Subcutaneous adipose tissue (tissue), 4 donors: ENCODE measurements around the gene SPAG4. TPM values are rescaled to one million over a fixed set of nuclear protein-coding genes. Genes with fewer than 3 reads are reported as not detected.

Experiments
- CTCF ChIP-seq: fragments of 450-650 bp; IDR thresholded peaks from one replicate; pipeline ENCODE4 v1.5.1; 2016; ENCODE audit warnings: low read depth, mild to moderate bottlenecking, control low read depth, antibody characterized with exemption, moderate library complexity
- total RNA-seq, 4 donors: library from RNA; depleted of rRNA; stranded (reverse); fragments of >200 nt; gene quantifications; one replicate each; pipeline ENCODE4 v1.1.0, GENCODE V29; 2016

The SPAG4 gene
- total RNA-seq, 4 donors from 2014 or later = 1.7 to 3.3 (median 2.4) TPM; not detected in 1

GRCh38 chr20:35651958-35652357 is 36.3 kb downstream of the SPAG4 start:
- no peak for TF ChIP-seq CTCF

DNA sequence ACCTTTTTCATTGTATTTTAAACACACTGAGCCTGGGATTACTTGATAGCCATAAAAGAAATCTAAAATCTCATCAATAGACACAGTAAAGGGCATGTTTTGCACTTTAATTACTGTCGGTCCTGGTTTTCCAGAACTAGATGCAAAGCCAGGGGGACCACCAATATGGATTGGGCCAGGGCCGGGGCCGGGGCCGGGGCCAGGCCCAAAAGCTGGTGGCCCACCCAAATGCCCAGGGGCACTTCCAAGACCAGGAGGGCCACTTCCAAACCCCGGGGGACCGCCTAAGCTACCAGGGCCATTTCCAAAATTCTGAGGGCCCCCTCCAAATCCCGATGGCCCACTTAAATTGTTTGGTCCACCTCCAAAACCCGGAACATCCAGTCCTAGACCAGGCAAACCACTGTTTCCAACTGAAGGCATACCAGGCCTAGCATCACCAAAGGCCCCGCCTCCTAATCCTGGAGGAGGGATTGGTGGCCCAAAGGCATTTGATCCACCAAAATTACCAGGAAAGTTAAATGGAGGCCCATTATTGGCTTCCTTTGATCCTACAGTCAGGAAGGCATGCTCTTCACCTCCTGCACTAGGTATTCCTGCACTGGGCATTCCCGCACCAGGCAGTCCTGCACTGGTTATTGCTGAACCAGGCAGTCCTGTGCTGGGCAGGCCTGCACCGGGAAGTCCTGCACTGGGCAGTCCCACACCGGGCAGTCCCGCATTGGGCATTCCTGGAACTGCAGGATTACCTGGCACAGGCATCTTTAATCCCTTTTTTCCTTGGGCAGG is 37.2 kb downstream of the SPAG4 start:
- no peak for TF ChIP-seq CTCF

- TF ChIP-seq CTCF = no peak
Observed at GRCh38 chr20:35653430-35653734, 37.8 kb downstream of the SPAG4 start.

GRCh38 chr20:35653893-35654292 is 38.3 kb downstream of the SPAG4 start:
- TF ChIP-seq CTCF = no peak

- TF ChIP-seq CTCF = no peak
Observed at GRCh38 chr20:35654415-35654814, 38.8 kb downstream of the SPAG4 start.

DNA sequence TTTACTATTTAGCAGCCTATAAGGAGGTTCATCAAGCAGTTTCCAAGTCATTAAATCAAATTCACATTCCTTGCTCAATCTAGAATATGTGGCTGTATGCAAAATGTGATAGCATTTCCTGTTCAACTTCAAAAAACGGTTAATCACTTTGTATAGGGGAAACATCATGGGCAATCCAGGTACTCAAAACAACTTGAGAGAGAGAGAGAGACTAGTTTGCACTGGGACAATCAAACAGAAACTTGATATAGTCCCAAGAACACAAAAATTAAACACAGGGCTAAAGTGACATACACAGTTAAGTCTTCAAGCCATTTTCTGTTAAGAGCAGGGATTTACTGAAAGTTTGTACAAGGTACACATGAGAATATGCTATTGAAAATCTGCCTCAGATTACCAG is 41.6 kb downstream of the SPAG4 start:
- TF ChIP-seq CTCF = no peak

GRCh38 chr20:35660122-35660937 is 44.7 kb downstream of the SPAG4 start:
- TF ChIP-seq CTCF = no peak
